ENCODE results near the gene LHX2.
A peak's percentile ranks its signal among the peaks of the same experiment; 100 is the strongest.

LHX2 gene

DNA sequence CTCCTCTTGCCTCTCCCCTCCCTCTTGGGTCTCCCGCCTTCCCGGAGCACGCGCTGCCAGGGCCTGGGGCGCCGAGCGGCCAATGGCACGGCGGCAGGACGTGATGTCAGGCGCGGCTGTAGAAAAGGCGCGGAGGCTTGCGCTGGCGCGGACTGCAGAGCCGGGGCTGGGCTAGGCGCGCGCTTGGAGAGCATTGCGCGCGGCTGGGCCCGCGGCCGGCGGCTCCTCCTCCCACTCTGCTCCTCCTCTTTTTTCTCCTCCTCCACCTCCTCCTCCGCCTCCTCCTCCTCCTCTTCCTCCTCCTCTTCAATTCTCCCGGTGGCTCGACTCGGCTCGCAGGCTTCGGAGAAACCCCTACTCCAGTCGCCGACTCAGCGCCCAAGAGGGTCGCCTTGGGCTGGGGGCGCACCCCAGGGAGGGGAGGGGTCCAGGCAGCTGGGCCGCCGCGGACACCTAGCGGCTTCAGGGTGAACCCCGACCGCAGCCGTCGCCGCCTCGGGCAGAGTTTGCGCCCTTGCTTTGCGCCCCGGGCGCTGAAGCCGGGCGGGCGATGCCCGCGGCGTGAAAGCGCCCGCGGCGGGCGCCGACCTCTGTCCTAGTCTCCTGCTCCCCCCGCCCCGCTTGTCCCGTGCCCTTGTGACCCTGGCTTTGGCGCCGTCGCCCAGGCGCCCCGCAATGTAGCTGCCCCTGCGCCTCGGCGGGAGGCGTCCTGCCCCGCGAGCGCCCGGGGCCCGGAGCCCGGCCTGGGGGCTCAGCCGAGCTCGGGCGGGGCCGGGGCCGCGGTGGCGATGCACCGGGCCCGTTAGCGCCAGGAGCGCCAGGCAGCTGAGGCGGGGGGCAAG, at the start of gene LHX2:
Gene LHX2 (plus strand): TSS at position 309 of the 842 bp plus-strand sequence. CDS start 581 bp downstream, outside the sequence.
- in situ Hi-C loops (cut with MboI; ENCODE audit: low sequenced_read_pairs, unreplicated experiment): loop anchor here (25.0 kb wide), 1 partner anchor 474 kb away; no protein-coding TSS in a partner anchor
- TF ChIP-seq, protein P1, sequence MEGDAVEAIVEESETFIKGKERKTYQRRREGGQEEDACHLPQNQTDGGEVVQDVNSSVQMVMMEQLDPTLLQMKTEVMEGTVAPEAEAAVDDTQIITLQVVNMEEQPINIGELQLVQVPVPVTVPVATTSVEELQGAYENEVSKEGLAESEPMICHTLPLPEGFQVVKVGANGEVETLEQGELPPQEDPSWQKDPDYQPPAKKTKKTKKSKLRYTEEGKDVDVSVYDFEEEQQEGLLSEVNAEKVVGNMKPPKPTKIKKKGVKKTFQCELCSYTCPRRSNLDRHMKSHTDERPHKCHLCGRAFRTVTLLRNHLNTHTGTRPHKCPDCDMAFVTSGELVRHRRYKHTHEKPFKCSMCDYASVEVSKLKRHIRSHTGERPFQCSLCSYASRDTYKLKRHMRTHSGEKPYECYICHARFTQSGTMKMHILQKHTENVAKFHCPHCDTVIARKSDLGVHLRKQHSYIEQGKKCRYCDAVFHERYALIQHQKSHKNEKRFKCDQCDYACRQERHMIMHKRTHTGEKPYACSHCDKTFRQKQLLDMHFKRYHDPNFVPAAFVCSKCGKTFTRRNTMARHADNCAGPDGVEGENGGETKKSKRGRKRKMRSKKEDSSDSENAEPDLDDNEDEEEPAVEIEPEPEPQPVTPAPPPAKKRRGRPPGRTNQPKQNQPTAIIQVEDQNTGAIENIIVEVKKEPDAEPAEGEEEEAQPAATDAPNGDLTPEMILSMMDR (IDR thresholded peaks at IDR 0.05; ENCODE audit: borderline replicate concordance, control extremely low read depth, extremely low read depth, insufficient read depth, missing control alignments): no peak
- peak; percentile 82 for DNase-seq (ENCODE audit: low spot score)

GRCh38 chr9:123964761-123965160, 46.8 kb upstream of the LHX2 start:
- in situ Hi-C loops (cut with MboI; ENCODE audit: low sequenced_read_pairs, unreplicated experiment): no loop called here
- TF ChIP-seq, protein P1 (IDR thresholded peaks at IDR 0.05; ENCODE audit: borderline replicate concordance, control extremely low read depth, extremely low read depth, insufficient read depth, missing control alignments): no peak
- DNase-seq (ENCODE audit: low spot score): no peak

GRCh38 chr9:123965801-123966686, 45.5 kb upstream of the LHX2 start:
- in situ Hi-C loops (cut with MboI; ENCODE audit: low sequenced_read_pairs, unreplicated experiment): no loop called here
- DNase-seq (ENCODE audit: low spot score): no peak
- TF ChIP-seq, protein P1 (IDR thresholded peaks at IDR 0.05; ENCODE audit: borderline replicate concordance, control extremely low read depth, extremely low read depth, insufficient read depth, missing control alignments): no peak

GRCh38 chr9:123967323-123967722, 44.2 kb upstream of the LHX2 start:
- TF ChIP-seq, protein P1 (IDR thresholded peaks at IDR 0.05; ENCODE audit: borderline replicate concordance, control extremely low read depth, extremely low read depth, insufficient read depth, missing control alignments): no peak
- DNase-seq (ENCODE audit: low spot score): no peak
- in situ Hi-C loops (cut with MboI; ENCODE audit: low sequenced_read_pairs, unreplicated experiment): no loop called here

DNA sequence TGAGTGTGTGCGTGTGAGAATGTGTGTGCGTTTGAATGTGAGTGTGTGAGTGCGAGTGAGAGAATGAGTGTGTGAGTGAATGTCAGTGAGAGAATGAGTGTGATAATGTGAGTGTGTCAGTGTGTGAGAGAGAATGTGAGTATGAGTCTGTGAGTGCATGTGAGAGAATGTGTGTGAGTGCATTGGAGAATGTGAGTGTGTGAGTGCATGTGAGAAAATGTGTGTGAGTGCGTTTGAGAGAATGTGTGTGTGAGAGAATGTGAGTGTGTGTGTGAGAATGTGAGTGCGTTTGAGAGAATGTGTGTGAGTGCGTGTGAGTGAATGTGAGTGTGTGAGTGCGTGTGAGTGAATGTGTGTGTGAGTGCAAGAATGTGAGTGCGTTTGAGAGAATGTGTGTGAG, 39.0 kb upstream of the LHX2 start:
- in situ Hi-C loops (cut with MboI; ENCODE audit: low sequenced_read_pairs, unreplicated experiment): no loop called here
- DNase-seq (ENCODE audit: low spot score): no peak
- TF ChIP-seq, protein P1 (IDR thresholded peaks at IDR 0.05; ENCODE audit: borderline replicate concordance, control extremely low read depth, extremely low read depth, insufficient read depth, missing control alignments): no peak

- TF ChIP-seq, protein P1 (IDR thresholded peaks at IDR 0.05; ENCODE audit: borderline replicate concordance, control extremely low read depth, extremely low read depth, insufficient read depth, missing control alignments): no peak
- in situ Hi-C loops (cut with MboI; ENCODE audit: low sequenced_read_pairs, unreplicated experiment): no loop called here
- no peak for DNase-seq (ENCODE audit: low spot score)
Observed at GRCh38 chr9:123973590-123974223, 37.9 kb upstream of the LHX2 start.
